IMR-90 (cell line): ENCODE measurements around the gene ENTPD1. TPM values are rescaled to one million over a fixed set of nuclear protein-coding genes. Genes with fewer than 3 reads are reported as not detected.

Experiments
- ATAC-seq: fragments of 200-7000 bp; cut with Tn5 transposase; 2 replicates; pipeline ENCODE4 v1.9.1; 2020; ENCODE audit warnings: low read depth, mild to moderate bottlenecking, moderate library complexity
- BruUV-seq: library from RNA; stranded (reverse); fragments of 400-500 nt; replicated peaks from 2 replicates; lab custom pipeline; 2021; lab: Mats Ljungman, UMichigan
- CTCF ChIA-PET: fragments of 300-600 bp; formaldehyde crosslinking; extraction: SDS; loops from one replicate; lab custom pipeline; 2021; ENCODE audit warnings: antibody characterized with exemption; lab: Yijun Ruan, JAX
- POLR2A ChIA-PET: fragments of 300-600 bp; sonication (Branson Sonifier 250); formaldehyde crosslinking; loops from one replicate; lab custom pipeline; 2022; ENCODE audit warnings: antibody characterized with exemption; ENCODE audit not compliant: unreplicated experiment; lab: Charles Lee
- DNase-seq: peaks from one replicate; pipeline ENCODE4 v3.0.0; 2013
- H2AFZ ChIP-seq: replicated peaks from 2 replicates; pipeline ENCODE3; 2013; ENCODE audit warnings: low read length, mild to moderate bottlenecking; ENCODE audit not compliant: poor library complexity
- H2AK5ac ChIP-seq: 2 replicates; pipeline ENCODE4 v1.6.1; 2013; ENCODE audit warnings: low read depth, low read length, inconsistent platforms
- H2AK9ac ChIP-seq: replicated peaks from 2 replicates; pipeline ENCODE3; 2013; ENCODE audit warnings: mild to moderate bottlenecking, low read depth, low read length, moderate library complexity; ENCODE audit not compliant: poor library complexity
- H2BK120ac ChIP-seq: 2 replicates; pipeline ENCODE4 v1.6.1; 2013; ENCODE audit warnings: low read depth, low read length, inconsistent platforms
- H2BK15ac ChIP-seq: 3 replicates; pipeline ENCODE4 v1.6.1; 2013; ENCODE audit warnings: low read depth, low read length, inconsistent platforms
- H2BK20ac ChIP-seq: 2 replicates; pipeline ENCODE4 v1.6.1; 2013; ENCODE audit warnings: low read depth, mild to moderate bottlenecking, inconsistent platforms, low read length, moderate library complexity
- H2BK5ac ChIP-seq: 2 replicates; pipeline ENCODE4 v1.6.1; 2013; ENCODE audit warnings: mild to moderate bottlenecking, low read depth, low read length, inconsistent platforms; ENCODE audit not compliant: poor library complexity, severe bottlenecking
- H3K14ac ChIP-seq: replicated peaks from 2 replicates; pipeline ENCODE4 v1.6.1; 2013; ENCODE audit warnings: low read depth, low read length, inconsistent platforms
- H3K18ac ChIP-seq: 2 replicates; pipeline ENCODE4 v1.6.1; 2013; ENCODE audit warnings: low read depth, low read length, control low read depth
- H3K23ac ChIP-seq: 2 replicates; pipeline ENCODE4 v1.6.1; 2013; ENCODE audit warnings: low read depth, low read length, inconsistent platforms
- H3K27ac ChIP-seq: 2 replicates; pipeline ENCODE4 v1.5.1; 2013; ENCODE audit warnings: mild to moderate bottlenecking, control low read depth, low read length; ENCODE audit not compliant: insufficient read depth
- H3K27me3 ChIP-seq: 2 replicates; pipeline ENCODE4 v1.6.1; 2013; ENCODE audit warnings: low read length; ENCODE audit not compliant: control insufficient read depth, insufficient read depth
- H3K36me3 ChIP-seq: 2 replicates; pipeline ENCODE4 v1.6.1; 2013; ENCODE audit warnings: low read length, mixed read lengths; ENCODE audit not compliant: control insufficient read depth, insufficient read depth
- H3K4ac ChIP-seq: 2 replicates; pipeline ENCODE4 v1.6.1; 2013; ENCODE audit warnings: low read depth, low read length, inconsistent platforms
- H3K4me1 ChIP-seq: 2 replicates; pipeline ENCODE4 v1.6.1; 2013; ENCODE audit warnings: low read length, mixed read lengths; ENCODE audit not compliant: control insufficient read depth, insufficient read depth
- H3K4me2 ChIP-seq: 2 replicates; pipeline ENCODE4 v1.6.1; 2013; ENCODE audit warnings: low read depth, mild to moderate bottlenecking, control low read depth, low read length, moderate library complexity
- H3K4me3 ChIP-seq: 2 replicates; pipeline ENCODE4 v1.5.1; 2013; ENCODE audit warnings: low read depth, mild to moderate bottlenecking, control low read depth, low read length, moderate library complexity; ENCODE audit not compliant: insufficient read depth
- H3K56ac ChIP-seq: 2 replicates; pipeline ENCODE4 v1.6.1; 2013; ENCODE audit warnings: low read length, inconsistent platforms; ENCODE audit not compliant: insufficient read depth; ENCODE audit errors: extremely low read depth
- H3K79me1 ChIP-seq, 2 experiments: 2 replicates each; pipeline ENCODE4 v1.6.1; 2013; ENCODE audit warnings: low read length in 2 of 2, inconsistent platforms in 1 of 2, low read depth in 1 of 2
- H3K9ac ChIP-seq: 2 replicates; pipeline ENCODE4 v1.6.1; 2013; ENCODE audit warnings: low read depth, low read length, control low read depth
- H3K9me1 ChIP-seq: 2 replicates; pipeline ENCODE4 v1.6.1; 2013; ENCODE audit warnings: low read length, inconsistent platforms; ENCODE audit not compliant: insufficient read depth
- H3K9me3 ChIP-seq: 2 replicates; pipeline ENCODE4 v1.6.1; 2013; ENCODE audit warnings: low read length; ENCODE audit not compliant: control insufficient read depth, insufficient read depth
- H4K20me1 ChIP-seq: 2 replicates; pipeline ENCODE4 v1.6.1; 2013; ENCODE audit warnings: low read length, inconsistent platforms; ENCODE audit not compliant: insufficient read depth
- H4K5ac ChIP-seq: 2 replicates; pipeline ENCODE4 v1.6.1; 2013; ENCODE audit warnings: mild to moderate bottlenecking, low read depth, low read length, control low read depth
- H4K8ac ChIP-seq, 2 experiments: 2 replicates each; pipeline ENCODE4 v1.6.1; 2013; ENCODE audit warnings: low read depth in 2 of 2, low read length in 2 of 2, control low read depth in 1 of 2, inconsistent platforms in 1 of 2
- H4K91ac ChIP-seq: 2 replicates; pipeline ENCODE4 v1.6.1; 2013; ENCODE audit warnings: low read depth, low read length, inconsistent platforms; ENCODE audit not compliant: insufficient read depth
- BHLHE40 ChIP-seq: fragments of 150-350 bp; IDR thresholded peaks from 2 replicates; pipeline ENCODE4 v1.6.1; 2016; ENCODE audit warnings: mild to moderate bottlenecking, low read depth, low read length
- CEBPB ChIP-seq: IDR thresholded peaks from 2 replicates; pipeline ENCODE4 v1.6.1; 2012; ENCODE audit warnings: low read depth, low read length, improper control_type of control experiment
- CHD1 ChIP-seq: IDR thresholded peaks from 2 replicates; pipeline ENCODE4 v1.6.1; 2012; ENCODE audit warnings: low read depth, low read length, improper control_type of control experiment
- CTCF ChIP-seq: conservative IDR thresholded peaks from 2 replicates; pipeline ENCODE4 v1.5.1; 2012; ENCODE audit warnings: mild to moderate bottlenecking, low read depth, low read length, improper control_type of control experiment
- ELK1 ChIP-seq: fragments of 150-350 bp; IDR thresholded peaks from 2 replicates; pipeline ENCODE4 v1.6.1; 2016; ENCODE audit warnings: low read depth, mild to moderate bottlenecking, low read length, moderate library complexity, borderline replicate concordance
- FOS ChIP-seq: fragments of 150-350 bp; IDR thresholded peaks from 2 replicates; pipeline ENCODE4 v1.6.1; 2016; ENCODE audit warnings: low read depth, low read length
- MAFK ChIP-seq: IDR thresholded peaks from 2 replicates; pipeline ENCODE4 v1.6.1; 2012; ENCODE audit warnings: low read depth, low read length, improper control_type of control experiment
- MAZ ChIP-seq: IDR thresholded peaks from 2 replicates; pipeline ENCODE4 v1.6.1; 2012; ENCODE audit warnings: low read depth, mild to moderate bottlenecking, low read length, improper control_type of control experiment, moderate library complexity, borderline replicate concordance
- MXI1 ChIP-seq: IDR thresholded peaks from 2 replicates; pipeline ENCODE4 v1.6.1; 2012; ENCODE audit warnings: low read depth, mild to moderate bottlenecking, low read length, moderate library complexity, borderline replicate concordance
- NFE2L2 ChIP-seq: fragments of 150-350 bp; IDR thresholded peaks from 2 replicates; pipeline ENCODE4 v1.6.1; 2016; ENCODE audit warnings: low read depth, mild to moderate bottlenecking, low read length
- POLR2A ChIP-seq: IDR thresholded peaks from 2 replicates; pipeline ENCODE4 v1.6.1; 2012; ENCODE audit warnings: mild to moderate bottlenecking, low read depth, low read length
- RAD21 ChIP-seq: IDR thresholded peaks from 2 replicates; pipeline ENCODE4 v1.6.1; 2012; ENCODE audit warnings: low read length, improper control_type of control experiment
- RFX5 ChIP-seq: IDR thresholded peaks from 2 replicates; pipeline ENCODE4 v1.8.0; 2012; ENCODE audit warnings: low read depth, mild to moderate bottlenecking, low read length, moderate library complexity
- USF2 ChIP-seq: fragments of 150-350 bp; IDR thresholded peaks from 2 replicates; pipeline ENCODE4 v1.6.1; 2017; ENCODE audit warnings: mild to moderate bottlenecking, antibody characterized with exemption, low read length, low read depth
- dilution Hi-C: fragments of 300-500 bp; cut with HindIII; formaldehyde crosslinking; loops from one replicate; pipeline ENCODE4 v1.14.3; 2018; ENCODE audit warnings: low sequenced_read_pairs; ENCODE audit not compliant: unreplicated experiment
- in situ Hi-C: fragments of 300-500 bp; cut with MboI; formaldehyde crosslinking; loops from 3 replicates; pipeline ENCODE4 v1.14.3; 2019; ENCODE audit warnings: low sequenced_read_pairs, inconsistent platforms, mixed read lengths
- intact Hi-C: fragments of 100-400 bp; cut with micrococcal nuclease; formaldehyde crosslinking; loops from 2 replicates; pipeline ENCODE4 v1.10.0; 2022
- polyA plus RNA-seq, 3 experiments: library from polyadenylated mRNA; depleted of rRNA; stranded (reverse); fragments of >200 nt; gene quantifications; 2 replicates each; pipeline ENCODE4 v1.2.3, GENCODE V29; 2012; ENCODE audit warnings: low replicate concordance in 1 of 3
- total RNA-seq: library from RNA; depleted of rRNA; stranded (reverse); fragments of >200 nt; gene quantifications from 2 replicates; pipeline ENCODE4 v1.2.3, GENCODE V29; 2012

Gene ENTPD1
- total and polyA plus RNA-seq, 2 of the 4 experiments (the other 2 are of a cell fraction): under 0.01 TPM; not detected in 1

GRCh38 chr10:95796504-95796903 lies 40.5 kb downstream of the ENTPD1 start:
- peaks cover 3% of the 10 kb centered on the region; the same call in 1 of the 2 replicates for H3K4me1 ChIP-seq
- H3K27ac ChIP-seq: no peak overlapping the region
- no peaks in the 10 kb centered on the region for H4K20me1 ChIP-seq
- H2BK20ac ChIP-seq: no peak overlapping the region
- no peaks in the 10 kb centered on the region for H3K9me1 ChIP-seq
- H3K23ac ChIP-seq: no peak overlapping the region
- no peak overlapping the region for H3K4me2 ChIP-seq
- no peak overlapping the region for H3K18ac ChIP-seq
- no peak overlapping the region for H4K8ac ChIP-seq
- H2BK15ac ChIP-seq: no peak overlapping the region
- no peak overlapping the region for H2BK5ac ChIP-seq
- dilution Hi-C loops: no loop called here
- H3K27me3 ChIP-seq: no peaks in the 10 kb centered on the region
- no peak overlapping the region for H2AK9ac ChIP-seq
- H2AFZ ChIP-seq: no peak overlapping the region
- intact Hi-C loops: no loop called here
- TF ChIP-seq ELK1 (no peak), NFE2L2 (no peak), FOS (no peak), RFX5 (no peak), USF2 (no peak), POLR2A (no peak), RAD21 (no peak), MAFK (no peak), CHD1 (no peak), CEBPB (no peak), BHLHE40 (no peak), MAZ (no peak), MXI1 (no peak), CTCF (no peak)
- BruUV-seq: no TSS peak
- in situ Hi-C loops: no loop called here
- H4K91ac ChIP-seq: no peak overlapping the region
- H3K36me3 ChIP-seq: no peaks in the 10 kb centered on the region
- ChIA-PET POLR2A (no interaction called here), CTCF (no interaction called here)
- H3K79me1 ChIP-seq: no peaks in the 10 kb centered on the region
- H3K9me3 ChIP-seq: no peaks in the 10 kb centered on the region
- H3K4me3 ChIP-seq: no peak overlapping the region
- no peak overlapping the region for H3K9ac ChIP-seq
- ATAC-seq (no peak), DNase-seq (no peak)
- H2BK120ac ChIP-seq: no peak overlapping the region
- H3K4ac ChIP-seq: no peak overlapping the region
- H4K5ac ChIP-seq: no peak overlapping the region
- H3K56ac ChIP-seq: no peak overlapping the region
- no peak overlapping the region for H3K14ac ChIP-seq
- no peak overlapping the region for H2AK5ac ChIP-seq
